Endothelial cell of hepatic sinusoid (primary cell): ENCODE measurements around the gene NOS1AP.
"Not testable (repeated sequence)": the region's sequence is repeated elsewhere in the genome, so short reads cannot be mapped to it uniquely, and the experiment has no call there.

Experiments
- in situ Hi-C: cut with HindIII; loops from 2 replicates; pipeline ENCODE4 v1.10.0; 2017; ENCODE audit warnings: low sequenced_read_pairs

Gene NOS1AP

DNA sequence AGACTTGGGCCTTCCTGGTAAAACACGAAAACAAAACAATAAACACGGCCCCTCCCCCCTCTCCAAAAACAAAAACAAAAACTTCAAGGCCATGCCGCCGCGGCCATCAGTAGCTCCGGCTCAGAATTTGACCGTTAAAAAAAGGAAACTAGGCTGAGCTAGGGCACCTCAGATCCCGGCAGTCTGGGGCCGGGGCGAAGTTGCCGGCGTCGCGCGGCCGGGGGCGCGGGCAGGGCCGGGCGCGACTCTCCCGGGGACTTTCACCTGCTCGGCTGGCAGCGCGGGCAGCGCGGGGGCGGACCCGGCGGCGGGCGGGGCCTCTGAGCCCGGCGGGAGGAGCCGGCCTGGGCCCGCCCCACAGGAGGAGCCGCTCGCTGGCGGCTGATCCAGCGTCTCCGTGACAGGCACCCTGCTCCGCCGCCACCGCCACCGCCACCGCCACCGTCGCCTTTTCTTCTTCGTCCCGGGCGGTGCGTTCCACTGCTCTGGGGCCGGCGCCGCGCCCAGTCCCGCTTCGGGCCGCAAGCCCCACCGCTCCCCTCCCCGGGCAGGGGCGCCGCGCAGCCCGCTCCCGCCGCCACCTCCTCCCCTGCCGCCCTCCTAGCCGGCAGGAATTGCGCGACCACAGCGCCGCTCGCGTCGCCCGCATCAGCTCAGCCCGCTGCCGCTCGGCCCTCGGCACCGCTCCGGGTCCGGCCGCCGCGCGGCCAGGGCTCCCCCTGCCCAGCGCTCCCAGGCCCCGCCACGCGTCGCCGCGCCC, at the start of gene NOS1AP:
Gene NOS1AP (plus strand): TSS at position 358 of the 760 bp plus-strand sequence. CDS start 487 bp downstream, outside the sequence.
- in situ Hi-C loops = no loop called here

DNA sequence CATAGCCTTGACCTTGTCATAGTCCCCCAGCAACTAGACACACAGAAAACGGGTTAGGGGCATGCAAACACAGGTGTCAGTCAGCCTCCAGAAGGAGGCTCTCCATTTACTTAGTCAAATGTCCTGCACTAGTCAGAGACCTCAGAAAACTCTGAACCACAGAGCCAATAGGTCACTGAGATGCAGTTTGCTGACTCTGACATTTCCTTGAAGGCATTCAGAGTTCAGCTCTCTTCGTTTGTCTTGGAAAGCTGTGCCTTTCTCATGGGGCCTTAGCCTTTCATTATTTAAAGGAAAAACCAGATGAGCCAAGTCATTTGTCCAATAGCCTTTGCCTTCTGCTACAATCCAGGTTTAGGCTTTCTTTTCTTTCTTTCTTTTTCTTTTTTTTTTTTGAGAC, 49.3 kb upstream of the NOS1AP start:
- in situ Hi-C loops = no loop called here

DNA sequence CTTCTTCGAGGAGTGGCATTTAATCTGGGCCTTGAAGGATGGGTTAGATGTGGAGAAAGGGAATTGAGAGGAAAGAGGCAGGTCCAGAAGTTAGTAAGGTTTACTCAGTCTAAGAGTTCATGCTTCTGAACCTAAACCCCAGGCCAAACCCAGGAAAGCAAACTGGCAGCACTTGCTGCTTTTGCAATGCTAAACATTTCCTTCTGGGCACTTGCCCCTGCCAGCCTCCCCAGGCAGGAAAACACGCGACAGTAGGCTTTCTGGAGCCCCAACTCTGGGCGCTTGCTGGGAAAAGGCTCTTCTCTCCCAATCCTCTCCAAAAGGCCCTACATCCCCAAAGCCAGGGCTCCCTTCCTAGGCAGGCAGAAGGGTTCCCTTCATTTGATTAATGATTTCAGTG, 48.4 kb upstream of the NOS1AP start:
- in situ Hi-C loops = no loop called here

DNA sequence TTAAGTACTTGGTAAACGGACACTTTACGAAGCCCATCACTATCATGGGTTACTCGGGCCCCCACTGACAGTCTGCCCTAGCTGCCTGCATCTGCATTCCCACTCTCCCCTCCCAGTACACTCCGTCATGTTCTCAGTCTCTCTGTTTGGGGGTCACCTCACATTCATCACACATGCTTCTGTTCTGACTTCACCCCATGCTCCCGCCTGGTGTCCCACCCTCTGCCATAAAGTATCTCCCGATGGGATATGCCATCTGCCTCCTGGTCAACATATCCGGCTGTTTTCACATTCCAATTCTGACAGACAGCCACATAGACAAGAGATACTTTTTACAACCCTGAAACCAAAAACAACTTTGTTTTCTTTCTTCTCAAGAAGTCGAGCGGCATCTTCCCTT, 46.9 kb upstream of the NOS1AP start:
- in situ Hi-C loops = no loop called here

DNA sequence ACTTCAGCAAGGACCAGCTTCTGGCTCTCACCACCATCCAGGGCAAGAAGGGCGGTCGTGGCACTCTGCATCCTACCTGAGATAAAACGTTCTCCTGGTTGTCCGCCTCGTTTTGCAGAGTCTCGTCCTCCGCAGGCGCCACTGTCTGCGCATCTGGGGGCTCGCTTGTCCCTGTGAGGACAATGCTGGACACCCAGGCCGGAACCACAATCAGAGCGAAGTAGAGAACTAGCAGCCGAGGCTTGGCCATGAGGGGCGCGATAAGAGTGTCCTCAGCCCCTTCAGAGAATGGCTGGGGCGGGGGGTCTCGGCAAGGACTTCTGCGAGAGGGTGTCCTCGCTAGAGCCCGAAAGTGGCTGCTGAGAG, 46.3 kb upstream of the NOS1AP start:
- in situ Hi-C loops = no loop called here

DNA sequence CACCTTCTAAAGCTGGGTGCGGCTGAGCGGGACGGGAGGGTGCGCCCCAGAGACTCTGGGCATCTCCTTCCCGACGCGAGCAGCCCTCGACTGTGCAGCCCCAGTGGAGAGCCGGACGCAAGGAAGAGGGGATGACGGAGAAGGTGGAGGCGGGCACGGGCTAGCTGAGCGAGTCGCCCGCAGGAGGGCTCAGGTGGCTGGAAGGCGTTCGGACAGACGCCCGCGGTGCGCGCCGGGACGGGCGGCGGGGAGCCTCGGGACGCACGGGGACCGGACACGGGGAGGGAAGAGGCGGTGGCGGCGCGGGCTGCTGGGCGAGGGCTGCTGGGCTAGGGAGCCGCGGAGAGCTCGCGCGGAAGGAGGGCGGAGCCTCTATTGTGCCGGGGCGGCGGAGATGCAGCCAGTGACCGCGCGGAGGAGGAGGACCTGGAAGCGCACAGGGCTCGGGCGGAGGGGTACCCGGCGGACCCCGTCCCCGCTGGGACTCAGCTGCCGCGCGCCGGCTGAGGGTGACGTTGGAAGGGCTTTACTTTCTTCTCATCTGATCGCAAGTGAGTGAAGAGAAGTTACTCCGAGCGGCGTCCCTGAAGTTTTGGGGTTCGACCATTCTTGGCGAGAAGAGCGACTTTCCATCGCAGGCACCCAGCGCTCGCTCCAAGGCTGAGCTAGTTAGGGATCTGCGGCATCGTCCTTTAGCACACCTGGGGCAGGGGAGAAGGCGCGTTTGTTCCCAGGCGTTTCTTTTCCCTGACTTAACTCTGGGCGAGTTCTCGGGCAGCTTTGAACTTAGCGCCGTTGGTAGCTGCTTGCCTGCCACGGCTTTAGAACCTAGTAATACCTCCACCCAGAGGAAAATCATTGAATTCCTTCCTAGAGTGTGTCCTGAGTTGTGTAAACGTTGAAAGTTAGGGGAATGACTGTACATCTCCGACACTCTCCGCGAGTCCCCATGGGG, 45.7 kb upstream of the NOS1AP start, which contains the start of gene OLFML2B:
Gene OLFML2B (minus strand): TSS at position 323 of the 955 bp plus-strand sequence. CDS start 439 bp downstream, outside the sequence.
- in situ Hi-C loops = no loop called here

DNA sequence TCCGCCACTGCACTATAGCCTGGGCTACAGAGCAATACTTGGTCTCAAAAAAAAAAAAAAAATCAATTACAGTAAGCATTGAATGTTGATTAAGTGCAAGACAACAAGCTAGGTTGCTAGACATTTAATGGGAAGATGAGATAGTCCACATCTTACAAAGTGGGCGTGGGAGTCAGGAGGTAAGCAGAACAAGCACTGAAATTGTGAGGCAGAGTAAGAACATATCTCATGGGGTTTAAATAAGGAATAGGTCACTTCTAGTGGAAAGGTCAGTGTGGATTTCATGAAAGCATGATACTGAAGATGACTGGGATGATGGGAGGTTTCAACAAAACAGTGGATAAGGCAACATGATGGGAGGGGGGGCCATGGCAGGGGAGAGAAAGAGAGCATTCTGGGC, 44.0 kb upstream of the NOS1AP start:
- in situ Hi-C loops = loop anchor here (25.0 kb wide), 1 partner anchor 213 kb away; no protein-coding TSS in a partner anchor

DNA sequence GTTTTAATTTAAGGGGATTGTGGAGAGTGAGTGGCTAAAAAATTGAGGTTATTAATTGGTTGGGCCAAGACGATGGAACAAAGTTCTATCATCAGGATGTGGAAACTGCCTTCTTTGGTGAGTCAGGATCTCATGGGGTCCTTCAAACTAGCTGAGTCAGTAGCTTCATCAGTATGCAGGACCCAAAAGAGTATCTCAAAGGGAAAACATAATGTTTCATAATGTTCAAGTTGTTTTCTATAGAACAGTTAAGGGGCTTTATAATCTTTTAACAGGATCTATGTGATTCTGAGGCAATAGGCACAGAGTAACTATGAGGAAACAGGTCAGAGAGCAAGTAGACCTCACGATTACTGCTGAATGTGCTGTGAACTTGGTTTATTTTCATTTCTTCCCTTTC, 42.6 kb upstream of the NOS1AP start:
- in situ Hi-C loops = loop anchor here (25.0 kb wide), 1 partner anchor 215 kb away; no protein-coding TSS in a partner anchor

DNA sequence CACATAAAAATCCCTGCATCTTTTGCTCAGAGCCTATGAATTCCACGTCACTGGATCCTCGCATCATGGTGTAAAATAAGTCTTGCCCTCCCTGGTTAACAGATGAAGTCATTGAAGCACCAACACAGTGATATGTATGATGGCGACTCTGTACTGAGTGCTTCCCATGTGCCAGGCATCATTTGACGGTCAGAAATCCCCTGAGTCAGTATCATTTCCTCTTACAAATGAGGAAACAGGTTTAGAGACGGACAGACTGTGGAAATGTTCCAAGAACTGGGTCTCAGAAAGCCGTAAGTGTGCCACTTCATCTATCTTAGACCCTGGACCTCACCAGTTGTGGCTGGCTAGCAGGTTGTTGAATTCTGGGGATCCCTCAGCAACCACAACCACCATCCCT, 40.8 kb upstream of the NOS1AP start:
- in situ Hi-C loops = loop anchor here (25.0 kb wide), 1 partner anchor 216 kb away; no protein-coding TSS in a partner anchor

DNA sequence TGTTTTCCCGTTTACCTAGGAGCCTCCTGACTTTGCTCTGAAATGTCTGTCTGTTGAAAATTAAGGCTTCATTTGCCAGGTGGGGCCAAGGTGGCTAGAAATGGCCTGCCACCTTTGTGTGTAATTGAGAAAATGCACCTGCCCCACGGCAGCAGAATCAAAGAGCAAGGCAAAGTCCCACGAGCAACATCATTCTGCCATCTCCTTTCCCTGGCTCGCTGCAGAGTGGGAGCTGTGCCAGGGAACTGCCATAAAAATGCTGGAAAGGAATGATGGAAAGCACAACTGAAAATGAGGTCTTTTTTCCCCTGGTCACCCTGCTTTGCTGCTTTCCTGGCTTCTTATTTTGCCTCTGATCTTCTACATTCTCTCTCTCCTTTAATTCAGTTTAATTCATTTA, 40.3 kb upstream of the NOS1AP start:
- in situ Hi-C loops = loop anchor here (25.0 kb wide), 1 partner anchor 217 kb away; no protein-coding TSS in a partner anchor

DNA sequence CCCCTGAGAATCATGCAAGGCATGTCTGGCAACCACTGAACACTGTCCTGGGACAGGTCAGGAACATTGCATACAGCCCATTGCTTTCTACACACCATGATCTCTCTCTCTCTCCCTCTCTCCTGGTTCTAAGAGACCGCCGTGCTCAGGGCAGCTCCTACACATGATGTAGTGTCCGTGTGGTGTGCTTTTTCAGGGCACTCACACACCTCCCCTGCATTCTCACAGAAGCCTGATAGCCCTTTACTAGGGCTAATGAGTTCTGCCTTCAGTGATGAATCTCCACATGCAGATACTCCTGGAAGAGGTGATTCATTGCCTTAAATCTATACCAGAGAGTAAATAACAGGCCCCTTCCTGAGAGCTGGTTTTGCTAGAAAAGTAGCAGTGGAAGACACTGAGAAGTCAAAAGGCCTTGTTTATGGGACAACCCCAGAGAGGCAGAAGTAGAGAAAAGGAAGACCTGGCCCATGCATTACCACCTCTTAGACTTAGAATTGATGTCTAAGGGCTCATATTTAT, 38.7 kb upstream of the NOS1AP start:
- in situ Hi-C loops = loop anchor here (25.0 kb wide), 1 partner anchor 219 kb away; no protein-coding TSS in a partner anchor

DNA sequence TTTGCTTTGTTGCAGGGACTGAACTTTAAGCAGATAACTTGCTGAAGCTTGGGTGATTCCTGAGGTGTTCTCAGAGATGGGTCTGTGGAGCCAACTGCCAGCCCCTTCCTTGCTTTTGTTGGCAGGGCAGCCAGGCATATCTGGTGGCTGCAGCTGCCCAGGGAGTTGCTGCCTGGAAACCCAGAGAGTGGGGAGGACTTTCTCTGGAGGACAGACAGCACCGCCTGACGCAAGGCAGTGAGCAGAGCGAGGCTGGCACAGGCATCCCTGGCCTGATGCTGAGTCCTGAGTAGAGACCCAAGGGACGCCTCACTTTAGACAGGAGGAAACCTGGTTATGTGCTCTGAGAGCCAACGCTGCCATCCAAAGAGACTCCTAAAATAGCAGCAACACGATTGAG, 36.1 kb upstream of the NOS1AP start:
- in situ Hi-C loops = loop anchor here (25.0 kb wide), 1 partner anchor 221 kb away; no protein-coding TSS in a partner anchor

DNA sequence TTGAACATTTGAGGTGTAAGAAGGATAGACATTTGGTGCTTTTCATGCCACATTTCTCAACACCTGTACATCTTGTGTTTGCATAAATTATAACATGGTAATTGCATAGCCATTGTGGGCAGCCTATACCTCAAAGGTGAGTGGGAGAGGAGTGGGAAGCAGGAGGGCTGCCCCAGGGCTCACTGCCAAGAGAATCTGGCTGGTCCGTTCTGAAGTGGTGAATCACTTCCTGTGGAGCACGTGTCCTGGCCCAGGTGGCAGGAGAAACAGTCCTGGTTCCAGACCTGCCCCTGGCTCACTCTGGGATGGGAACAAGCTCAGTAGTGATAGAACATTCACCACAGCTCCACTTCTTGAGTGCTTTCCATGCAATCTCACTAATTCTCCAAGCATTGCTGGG, 34.2 kb upstream of the NOS1AP start:
- in situ Hi-C loops = loop anchor here (25.0 kb wide), 1 partner anchor 223 kb away; no protein-coding TSS in a partner anchor

DNA sequence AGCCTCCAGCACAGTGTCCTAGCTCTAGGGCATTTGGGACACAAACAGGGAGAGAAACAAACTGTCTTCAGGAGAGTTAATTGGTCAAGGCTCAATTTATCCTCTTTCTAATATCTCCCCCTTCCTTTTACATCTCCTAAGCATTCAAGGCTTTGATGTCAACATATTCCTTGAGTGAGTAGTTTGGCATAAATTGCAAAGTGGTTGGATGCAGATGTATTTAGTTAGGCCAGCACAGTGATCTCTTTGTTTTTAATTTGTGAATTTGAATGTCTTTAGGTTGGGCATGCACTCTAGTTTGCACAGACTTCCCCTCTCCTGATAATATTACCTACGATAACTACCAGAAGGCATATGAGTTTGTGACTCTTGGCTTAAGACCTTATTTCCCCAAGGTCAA, 33.3 kb upstream of the NOS1AP start:
- in situ Hi-C loops = loop anchor here (25.0 kb wide), 1 partner anchor 224 kb away; no protein-coding TSS in a partner anchor

DNA sequence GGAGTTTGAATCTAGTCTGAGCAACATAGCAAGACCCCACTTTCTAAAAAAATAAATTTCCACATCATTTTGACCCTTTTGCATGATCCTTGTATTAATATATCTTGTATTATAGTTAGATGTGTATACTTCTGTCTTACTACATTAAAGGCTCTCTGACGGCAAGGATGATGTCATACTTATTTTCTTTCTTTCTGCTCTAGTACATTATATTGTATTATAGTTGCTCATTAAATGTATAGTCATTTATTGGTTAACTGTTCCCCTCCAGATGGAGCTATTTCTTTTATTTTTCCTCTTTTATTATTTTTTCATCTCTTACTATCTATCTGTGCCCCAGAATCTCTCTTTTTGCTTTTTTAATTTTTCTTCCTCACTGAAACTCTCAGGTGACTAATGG, 30.9 kb upstream of the NOS1AP start:
- in situ Hi-C loops = loop anchor here (25.0 kb wide), 1 partner anchor 226 kb away; no protein-coding TSS in a partner anchor

DNA sequence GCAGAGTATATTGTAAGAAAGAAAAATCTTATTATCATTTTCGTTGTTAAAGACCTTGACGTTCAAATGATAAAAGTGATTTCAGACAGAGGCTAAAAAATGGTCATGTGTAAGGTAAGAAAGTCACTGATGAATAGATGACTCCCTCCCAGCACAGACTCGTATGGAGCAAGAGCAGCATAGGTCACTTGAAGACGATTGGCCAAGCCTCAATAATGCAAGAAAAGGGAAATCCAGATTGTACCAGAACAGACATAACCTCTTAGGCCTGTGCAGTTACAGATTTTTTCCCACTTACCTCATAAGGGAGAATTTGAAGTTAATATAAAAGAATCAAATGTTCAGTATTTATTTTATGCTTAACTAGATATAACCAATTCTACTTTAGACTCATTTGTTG, 29.5 kb upstream of the NOS1AP start:
- in situ Hi-C loops = loop anchor here (5.0 to 25.0 kb wide), 2 partner anchors 53 to 228 kb away; no protein-coding TSS in a partner anchor

DNA sequence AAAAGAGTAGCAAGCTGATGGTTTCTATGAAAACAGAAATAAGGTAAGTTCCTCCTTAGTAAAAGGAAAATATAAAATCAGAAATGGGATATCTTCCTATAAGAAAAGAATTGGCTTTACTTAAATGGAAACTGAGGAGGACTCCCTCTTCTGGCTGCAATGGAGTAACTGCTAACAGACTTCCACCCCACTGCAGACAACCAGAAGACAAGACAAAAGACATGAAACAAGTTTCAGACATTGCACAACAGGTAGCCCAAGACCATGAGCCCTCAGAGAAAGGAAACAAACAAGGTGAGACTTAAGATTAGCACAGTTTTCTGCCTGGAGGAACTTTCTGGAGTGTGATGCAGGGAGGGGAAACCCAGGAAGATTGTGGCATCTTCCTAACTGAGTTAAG, 28.8 kb upstream of the NOS1AP start:
- in situ Hi-C loops = loop anchor here (5.0 to 25.0 kb wide), 2 partner anchors 53 to 228 kb away; no protein-coding TSS in a partner anchor

DNA sequence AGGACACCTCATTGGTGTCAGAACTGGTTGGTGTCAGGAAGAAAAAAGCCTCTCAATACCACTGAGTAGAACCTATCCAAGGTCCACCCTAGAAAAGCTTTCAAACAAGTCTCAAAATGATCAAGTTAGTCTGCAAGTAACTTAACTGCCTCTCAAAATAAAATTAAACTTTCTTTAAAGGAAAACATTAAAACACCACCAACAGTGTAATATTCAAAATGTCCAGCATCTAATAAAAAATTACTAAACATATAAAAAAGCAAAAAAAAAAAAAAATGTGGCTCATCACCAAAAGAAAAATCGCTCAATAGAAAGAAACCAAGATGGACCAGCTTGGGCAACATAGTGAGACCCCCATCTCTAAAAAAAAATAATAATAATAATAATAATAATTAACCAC, 27.1 kb upstream of the NOS1AP start:
- in situ Hi-C loops = loop anchor here (5.0 to 25.0 kb wide), 2 partner anchors 55 to 230 kb away; no protein-coding TSS in a partner anchor

DNA sequence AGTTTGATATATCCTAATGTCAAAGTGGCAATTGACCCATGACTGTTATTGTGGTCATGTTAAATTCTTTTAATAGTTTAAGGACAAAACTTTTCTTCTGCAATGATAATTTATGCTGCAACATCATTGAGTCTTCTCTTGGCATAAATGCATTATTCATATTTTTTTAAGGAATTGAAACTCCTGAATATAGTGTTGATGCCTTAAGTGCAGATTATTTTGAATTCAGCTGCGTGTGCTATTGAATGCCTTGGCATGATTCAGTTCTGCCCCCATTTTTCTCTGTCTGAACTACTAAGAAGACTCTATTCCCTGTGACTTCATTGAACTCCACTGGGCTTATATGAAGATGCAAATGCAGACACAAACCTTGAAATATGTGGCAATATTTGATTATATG, 22.6 kb upstream of the NOS1AP start:
- in situ Hi-C loops = loop anchor here (25.0 kb wide), 1 partner anchor 235 kb away; no protein-coding TSS in a partner anchor

DNA sequence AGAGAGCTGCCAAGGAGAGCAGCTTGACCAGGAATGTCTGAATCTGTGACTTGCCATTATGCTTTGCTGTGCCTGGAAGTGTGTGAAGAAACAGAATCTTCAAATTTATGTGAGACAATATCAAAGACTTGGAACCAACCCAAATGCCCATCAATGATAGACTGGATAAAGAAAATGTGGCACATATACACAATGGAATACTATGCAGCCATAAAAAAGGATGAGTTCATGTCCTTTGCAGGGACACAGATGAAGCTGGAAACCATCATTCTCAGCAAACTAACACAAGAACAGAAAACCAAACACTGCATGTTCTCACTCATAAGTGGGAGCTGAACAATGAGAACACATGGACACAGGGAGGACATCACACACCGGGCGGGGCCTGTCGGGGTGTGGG, 15.5 kb upstream of the NOS1AP start:
- in situ Hi-C loops = not testable (repeated sequence)

DNA sequence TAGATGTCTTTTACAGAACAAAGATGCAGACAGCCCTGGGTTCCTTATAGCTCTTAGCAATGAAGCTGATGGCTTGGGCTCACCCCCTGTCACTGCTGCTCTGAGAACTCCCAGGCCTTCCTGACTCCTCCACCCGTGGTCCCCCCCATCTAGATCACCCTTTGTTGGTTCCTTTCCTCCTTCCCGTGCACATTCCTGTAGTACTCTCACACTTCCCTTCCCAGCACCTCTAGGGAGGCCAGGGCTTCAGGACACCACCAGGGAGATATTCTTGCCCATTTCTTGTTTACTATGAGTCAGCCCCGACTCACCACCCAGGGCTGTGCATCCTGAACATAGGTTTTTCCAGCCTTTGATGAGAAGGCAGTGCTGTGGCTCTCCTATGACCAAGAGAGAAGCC, 14.4 kb upstream of the NOS1AP start:
- in situ Hi-C loops = no loop called here
